ENCODE measurements around the gene ACKR3.

Gene ACKR3

DNA sequence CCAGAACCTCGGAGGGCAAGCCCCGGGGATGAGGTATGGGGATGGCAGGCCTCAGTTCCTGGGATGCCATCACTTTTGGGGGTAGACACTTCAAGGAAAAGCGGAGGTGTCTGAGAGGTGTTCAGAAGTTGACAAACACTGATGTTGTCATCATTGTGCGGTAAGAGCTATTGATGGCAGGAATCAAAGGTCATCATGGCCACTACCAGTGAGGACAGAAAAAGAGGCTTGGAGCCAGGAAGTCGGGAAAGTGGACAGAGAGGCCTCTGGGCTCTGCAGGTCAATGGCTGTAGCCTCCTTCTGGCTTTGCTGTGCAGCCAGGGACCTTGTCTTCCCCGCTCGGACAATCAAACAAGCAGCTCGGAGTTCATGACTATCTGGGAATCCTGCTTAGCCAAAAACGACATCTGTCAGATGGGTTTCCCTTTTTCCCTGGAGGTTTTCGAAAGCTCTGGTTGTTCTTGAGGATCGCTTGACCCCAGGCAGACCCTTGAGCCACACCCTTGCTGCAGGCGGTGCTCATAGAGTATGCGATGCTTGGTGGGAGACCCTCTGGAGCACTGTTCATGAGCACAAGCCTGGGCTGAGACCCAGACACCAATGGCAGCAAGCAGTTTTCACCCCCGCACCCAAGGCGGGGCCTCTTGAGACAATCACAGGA, 19.4 kb downstream of the ACKR3 start:
- DNase-seq, result no peak

DNA sequence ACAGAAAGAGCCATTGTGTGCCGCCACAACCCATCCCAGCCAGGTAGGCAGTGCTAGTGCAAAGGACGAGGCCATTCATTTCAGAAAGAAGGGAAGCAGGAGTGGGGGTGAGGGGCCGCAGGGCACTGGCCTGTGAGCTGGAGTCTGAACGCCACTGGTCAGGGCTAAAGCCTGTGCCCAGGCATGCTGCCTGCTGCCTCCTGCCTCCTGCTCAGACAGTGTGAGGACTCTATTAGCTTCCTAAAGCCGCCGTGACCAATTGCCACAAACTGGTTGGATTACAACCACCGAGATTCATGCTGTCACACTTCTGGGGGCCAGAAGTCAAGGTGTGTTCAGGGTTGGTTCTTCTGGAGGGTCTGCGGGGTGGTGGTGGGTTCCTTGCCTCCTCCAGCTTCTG, 21.2 kb downstream of the ACKR3 start:
- DNase-seq, result no peak

DNA sequence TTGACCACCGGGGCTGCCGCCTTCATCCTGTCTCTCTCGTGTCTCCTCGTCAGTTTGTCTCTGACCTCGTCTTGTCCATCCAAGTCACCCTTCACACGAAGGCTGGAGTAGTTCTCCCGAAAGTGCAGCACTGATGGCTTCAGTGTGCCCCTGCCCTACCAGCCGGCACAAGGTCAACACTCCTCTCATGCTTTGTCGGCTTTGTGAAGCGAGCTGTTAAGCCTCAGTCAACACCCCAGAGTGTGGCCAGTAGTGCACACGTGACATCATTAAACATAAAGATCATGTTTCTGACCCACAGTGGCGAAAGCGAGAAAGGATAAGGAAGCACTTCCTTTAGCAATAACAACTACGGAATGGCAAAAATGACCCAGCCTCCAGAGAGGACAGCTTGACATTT, 23.2 kb downstream of the ACKR3 start:
- DNase-seq, result peak in 1 of 2 experiments; percentile 6

DNA sequence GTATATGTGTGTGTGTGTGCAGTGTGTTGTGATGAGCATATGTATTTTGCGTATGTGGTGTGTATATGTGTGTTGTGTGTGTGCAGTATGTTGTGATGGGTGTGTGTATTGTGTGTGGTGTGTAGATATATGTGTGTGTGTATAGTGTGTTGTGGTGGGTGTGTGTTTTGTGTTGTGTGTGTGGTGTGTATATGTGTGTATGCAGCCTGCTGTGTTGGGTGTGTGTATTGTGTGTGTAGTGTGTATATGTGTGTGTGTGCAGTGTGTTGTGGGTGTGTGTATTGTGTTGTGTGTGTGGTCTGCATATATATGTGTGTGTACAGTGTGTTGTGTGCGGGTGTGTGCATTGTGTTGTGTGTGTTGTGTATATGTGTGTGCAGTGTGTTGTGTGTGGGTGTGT, 23.9 kb downstream of the ACKR3 start:
- no peak for DNase-seq

DNA sequence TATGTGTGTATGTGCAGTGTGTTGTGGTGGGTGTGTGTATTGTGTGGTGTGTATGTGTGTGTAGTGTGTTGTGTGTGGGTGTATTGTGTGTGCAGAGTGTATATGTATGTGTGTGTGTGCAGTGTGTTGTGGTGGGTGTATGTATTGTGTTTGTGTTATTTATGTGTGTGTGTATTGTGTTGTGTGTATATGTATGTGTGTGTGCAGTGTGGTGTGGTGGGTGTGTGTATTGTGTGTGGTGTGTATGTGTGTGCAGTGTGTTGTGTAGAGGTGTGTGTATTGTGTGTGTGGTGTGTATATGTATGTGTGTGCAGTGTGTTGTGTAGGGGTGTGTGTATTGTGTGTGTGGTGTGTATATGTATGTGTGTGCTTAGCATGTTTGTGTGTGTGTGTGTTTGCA, 24.3 kb downstream of the ACKR3 start:
- DNase-seq, result no peak

DNA sequence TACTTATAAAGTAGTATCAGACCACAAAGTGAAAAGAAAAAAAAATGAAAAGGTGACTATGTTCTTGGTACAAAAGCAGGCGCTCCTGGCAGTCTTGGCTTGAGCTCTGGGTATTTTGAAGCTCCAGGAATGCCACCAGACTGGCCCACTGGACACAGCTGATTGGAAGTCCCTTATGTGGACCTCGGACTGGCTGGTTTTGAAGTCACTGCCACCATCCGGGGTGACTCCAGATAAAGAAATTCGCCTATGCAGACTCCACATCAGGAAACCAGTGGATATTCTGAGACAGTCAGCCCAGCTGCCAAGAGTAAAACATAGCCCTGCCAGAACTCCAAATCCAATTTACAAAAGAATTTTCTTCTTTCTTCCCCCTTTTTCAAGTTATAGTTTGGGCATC, 28.0 kb downstream of the ACKR3 start:
- no peak for DNase-seq

DNA sequence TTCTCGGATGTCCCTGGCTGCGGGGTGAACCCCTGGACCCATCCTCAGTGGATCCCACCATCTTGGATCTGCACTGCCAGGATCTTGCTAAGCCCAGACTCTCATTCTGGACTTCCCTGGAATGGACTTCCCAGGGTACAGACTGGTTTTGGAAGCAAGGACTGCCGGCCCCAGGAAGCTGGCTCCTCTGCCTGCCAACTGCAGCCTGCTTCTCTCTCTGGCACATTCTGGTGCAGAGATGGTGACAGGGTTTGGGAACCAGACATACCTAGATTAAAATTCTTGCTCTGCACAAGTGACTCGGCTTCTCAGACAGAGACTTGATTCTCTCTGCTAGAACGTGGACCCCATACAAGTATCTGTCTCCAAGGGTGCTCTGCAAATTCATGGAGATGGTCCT, 29.4 kb downstream of the ACKR3 start:
- DNase-seq, result no peak

DNA sequence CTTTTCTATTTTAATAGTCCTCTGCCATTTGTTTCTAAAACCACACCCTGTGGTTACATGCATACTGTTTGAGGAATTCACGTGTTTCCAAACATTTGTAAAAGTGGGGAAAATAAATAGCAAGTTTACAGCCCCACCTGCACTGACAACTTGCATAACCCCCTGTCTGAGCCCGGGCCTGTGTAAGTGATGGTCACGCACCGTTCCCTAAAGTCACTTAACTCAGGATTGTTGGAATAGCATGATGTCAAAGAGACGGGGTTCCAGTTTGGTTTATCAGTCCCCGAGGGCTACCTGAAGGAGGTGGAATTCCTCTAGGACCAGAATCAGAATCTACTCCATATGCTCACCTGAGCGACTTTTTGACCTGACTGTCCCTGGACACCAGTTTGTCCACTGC, 30.5 kb downstream of the ACKR3 start:
- DNase-seq, result no peak

DNA sequence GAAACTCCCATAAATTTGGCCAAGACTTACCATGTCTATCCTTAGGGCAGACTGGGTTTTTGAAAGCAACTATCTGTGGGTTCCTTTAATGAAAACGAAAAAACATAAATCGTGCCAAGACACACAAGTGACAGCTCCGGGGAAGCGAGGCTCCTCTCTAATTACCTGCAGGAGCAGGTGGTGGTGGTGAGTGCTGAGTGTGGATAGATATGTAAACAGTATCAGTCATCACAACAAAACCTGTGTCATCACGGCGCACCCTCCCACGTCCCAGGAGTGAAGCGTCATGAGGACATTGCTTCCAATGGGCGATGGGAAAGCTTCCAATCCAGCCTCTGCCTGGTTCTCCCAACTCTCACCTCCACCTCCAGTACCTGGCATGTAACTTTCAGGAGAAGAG, 31.3 kb downstream of the ACKR3 start:
- peak; percentile 49 to 54 for DNase-seq

DNA sequence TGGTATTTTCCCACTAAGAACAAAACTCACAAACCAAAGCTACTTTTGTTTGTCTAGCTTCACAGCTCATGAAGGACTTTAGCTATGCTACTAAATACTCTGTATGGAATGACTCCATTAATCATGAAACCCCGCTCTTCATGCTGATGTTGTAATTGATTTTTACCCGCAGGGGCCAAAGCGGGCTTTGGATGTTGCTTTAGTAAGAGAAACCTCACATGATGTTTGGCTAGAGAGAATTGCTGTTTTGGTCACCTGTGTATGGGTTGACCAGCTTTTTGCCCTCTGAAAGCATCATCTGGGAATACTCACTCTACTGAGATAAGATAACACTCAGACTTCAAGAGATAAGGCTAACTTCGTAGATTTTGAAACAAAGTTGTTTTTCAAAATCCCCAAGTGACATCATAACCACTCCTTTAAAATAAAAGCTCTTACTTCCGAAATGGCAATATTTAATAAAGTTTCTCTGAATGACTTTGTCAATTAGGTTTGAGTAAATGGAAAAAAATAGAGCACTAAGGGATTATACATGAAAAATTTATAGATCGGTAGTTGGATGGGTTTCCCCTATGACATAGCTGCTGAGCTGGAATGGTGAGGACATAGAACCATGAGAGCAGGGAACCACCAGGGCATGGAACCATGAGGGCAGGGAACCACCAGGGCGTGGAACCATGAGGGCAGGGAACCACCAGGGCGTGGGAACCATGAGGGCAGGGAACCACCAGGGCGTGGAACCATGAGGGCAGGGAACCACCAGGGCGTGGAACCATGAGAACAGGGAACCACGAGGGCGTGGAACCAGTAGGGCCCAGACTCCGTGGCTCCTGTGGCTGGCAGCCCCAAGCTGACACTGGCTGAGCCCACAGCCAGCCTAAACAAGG, 31.9 kb downstream of the ACKR3 start:
- no peak for DNase-seq

DNA sequence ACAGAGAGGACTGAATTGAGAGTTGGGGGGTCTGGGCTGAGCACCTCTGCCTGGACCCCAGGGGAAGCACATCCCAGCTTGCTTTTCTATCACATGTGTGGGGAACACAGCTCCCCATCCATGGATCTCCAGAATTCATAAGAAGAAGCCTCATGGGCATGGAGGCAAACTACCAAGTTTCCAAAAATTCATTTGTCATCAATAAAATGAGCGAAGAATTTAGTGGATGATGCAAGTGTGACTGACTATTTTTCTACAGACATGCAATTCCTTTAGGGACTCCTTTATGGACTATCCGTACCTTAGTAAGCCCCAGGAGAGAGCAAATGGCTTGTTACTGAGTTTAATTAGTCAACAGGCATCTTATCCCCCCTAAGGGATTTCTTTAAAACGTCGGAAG, 33.1 kb downstream of the ACKR3 start:
- DNase-seq, result no peak

DNA sequence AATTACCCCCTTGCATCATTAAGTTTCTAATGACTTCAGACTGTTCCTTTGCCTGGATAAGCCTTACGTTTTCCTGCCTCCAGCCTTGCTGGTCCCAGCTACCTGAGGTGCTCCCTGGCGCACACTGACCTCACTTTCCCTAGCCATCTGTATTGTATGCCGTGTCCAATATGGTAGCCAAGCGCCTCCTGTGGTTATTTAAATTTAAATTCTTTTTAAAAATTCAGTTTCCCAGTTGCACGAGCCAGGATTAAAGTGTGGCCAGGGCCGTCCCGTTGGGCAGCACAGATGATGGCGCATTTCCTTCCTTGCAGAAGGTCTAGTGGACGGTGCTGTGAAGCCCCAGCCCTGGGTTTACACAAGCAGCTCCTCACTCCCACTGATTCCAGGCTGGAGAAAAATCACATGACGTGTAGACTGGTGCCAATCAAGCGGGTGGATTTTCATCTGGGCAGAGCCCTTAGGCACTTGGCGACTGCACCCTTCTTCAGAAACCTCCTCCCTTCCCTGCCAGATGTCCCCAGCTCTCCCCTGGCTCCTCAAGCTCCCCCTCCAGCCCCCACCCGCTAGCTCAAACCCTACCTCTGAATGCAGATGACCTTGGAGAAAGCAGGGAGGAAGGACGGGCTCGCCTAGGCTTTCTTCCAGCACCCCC, 33.9 kb downstream of the ACKR3 start:
- DNase-seq, result no peak

DNA sequence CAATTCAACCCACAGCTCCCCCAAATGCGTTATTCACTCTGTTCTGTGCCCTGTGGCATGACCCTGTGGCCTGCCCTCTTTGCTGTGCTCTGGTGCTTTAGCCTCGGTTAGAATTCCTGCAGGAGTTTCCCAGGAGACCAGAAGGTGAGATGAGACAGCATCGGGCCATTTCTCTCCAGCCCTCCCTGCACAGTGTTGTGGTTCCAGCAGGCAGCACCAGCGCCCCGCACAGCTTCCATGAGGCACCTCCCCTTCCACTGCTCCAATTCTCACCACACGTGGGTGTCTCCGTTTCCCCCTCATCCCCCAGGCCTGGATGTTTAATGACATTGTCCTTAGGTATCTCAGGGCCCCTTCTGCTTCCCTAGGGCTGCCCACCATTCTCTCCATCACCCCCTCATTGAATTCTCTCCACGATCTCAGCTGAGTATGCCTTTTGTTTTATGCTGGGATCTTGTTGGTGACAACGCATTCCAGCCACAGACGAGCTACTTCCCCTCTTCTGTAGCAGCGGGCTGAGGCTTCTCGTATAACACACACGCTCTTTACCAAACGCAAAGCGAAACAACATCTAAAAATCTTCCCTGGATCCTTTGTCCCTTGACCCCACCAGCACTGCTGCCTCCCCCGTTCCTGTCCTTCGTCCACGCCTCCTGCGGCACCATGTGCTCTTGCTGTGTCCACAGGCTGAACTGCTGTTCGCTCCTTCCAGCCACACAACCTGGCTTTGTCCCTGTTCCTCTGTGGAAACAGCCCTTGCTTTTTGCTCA, 35.1 kb downstream of the ACKR3 start:
- DNase-seq, result no peak

DNA sequence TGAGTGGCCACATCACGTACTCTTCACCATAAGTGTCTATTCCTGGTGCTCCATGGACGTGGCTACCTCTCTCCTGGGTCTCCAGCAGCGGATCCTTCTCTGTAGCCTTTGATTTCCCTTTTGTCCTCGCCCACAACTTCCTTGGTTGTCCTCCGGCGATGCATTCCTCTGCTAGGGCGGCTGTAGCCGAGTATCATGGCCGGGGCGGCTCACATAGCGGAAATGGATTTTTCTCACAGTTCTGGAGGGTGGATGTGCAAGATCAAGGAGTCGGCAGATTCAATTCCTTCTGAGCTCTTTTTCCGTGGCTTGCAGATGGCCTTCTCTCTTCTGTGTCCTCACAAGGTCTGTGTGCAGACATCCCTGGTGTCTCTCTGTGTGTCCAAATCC, 35.7 kb downstream of the ACKR3 start:
- DNase-seq, result no peak

DNA sequence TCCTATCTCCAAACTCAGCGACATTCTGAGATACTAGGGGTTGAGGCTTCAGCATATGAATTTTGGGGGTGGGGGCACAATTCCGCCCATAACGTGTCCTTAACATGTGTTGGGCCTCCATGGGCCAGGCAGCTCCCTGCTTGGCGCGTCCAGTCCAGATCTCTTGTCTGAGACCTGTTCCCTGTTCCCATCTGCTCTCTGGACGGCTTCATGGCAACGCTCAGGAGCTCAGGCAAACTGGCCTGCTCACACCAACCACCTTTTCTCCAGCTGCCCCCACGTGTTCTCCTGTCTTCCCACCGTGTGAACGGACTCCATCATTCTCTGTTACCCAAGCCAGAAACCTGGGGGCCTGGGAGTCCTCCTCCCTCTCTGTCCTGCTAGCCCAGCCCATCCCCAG, 36.4 kb downstream of the ACKR3 start:
- DNase-seq, result no peak

DNA sequence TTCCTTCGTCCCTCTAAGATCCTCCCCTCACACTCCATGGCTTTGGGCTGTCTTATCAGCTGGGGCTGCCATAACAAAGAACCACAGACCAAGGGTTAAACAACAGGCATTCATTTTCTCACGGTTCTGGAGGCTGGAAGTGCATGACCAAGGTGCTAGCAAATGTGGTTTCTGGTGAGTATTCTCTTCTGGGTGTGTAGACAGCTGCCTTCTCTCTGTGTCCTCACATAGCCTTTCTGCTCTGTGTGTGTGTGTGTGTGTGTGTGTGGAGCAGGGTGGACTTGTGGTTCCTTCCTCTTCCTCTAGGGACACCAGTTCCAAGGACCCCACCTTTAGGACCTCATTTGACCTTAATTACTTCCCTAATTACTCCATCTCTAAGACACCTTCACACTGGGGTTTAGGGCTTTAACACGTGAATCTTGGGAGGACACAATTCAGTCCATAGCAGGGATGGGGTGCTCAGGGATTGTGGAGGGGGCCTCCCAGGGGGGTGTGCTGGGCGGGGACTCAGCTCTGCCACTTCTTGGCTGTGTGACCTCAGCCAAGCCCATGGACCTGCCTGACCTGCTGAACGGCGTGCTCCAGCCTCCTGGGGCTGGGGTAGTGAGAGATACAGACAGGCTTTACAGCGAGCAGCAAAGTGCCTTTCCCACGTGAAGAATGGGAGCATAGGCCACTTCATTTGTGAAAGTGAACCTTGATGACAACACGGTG, 38.0 kb downstream of the ACKR3 start:
- no peak for DNase-seq

DNA sequence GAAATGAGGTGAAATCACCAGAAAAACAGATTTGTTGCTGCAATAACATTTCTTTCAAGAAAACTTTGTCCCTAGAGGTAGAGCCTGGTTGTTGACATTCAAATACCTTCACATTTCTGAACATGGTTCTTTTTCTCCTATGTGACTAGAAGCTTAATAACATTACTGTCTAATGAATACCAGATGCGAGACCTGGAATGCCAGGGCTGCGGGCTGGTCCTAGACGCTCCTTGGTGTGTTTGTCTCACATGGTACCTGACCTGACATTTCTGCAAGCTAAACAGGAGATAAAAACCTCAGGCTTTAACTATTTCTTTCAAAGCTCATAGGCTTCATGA, 38.5 kb downstream of the ACKR3 start:
- no peak for DNase-seq

DNA sequence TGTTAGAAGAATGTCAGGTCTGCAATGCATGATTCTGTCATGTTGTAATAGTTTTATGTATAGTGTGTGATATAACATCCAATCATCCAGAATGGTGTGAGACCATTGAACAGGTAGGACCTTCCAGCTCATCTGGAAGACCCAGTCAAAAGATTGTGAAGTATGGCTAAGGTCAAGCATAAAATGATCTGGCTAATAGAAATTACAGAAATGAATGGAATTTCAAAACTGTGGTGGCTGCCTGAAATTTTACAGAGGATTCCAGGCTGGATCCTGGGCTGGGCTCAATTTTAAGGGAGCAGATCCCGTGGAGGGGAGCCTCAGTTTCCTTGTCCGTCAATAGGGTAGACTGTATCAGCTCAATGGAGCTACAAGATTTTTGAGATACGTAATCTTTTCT, 39.1 kb downstream of the ACKR3 start:
- DNase-seq, result no peak

DNA sequence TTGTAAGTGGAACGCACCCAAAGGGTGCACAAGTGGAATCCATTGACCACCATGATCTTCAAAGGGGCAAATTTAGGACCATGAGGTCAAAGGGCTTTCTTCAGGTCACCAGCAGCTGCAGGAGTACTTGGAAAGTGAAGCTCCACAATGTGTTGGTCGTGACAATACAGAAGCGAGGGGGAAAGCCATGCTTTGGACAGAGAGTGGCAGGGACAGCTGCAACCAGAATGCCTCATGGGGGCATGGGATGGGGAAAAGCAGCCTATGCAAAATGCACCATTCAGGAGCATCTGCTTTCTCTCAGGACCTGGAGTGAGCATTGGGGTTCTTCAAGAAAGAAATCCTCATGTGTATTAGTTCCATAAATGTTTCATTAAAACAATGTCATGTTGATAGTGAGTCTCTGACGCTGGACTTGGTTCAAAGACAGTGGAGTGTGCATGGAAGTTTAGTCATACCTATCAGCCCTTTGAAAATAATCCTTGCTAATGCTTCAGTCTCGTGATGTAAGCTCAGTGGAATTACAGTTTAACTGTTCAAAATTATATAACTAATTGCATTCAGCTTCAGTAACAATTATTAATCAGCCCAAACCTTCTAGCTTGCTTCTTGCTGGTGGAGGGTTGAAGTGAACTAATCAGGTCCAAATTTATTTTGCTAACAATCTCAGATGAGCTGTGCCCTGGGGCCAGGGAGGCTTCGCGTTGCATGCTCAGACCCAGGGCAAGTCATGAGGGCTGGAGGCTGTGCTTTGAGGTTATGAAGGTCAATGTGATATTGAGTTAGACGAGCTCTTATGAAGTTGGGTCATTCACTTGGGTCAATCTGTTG, 41.6 kb downstream of the ACKR3 start:
- DNase-seq, result no peak

DNA sequence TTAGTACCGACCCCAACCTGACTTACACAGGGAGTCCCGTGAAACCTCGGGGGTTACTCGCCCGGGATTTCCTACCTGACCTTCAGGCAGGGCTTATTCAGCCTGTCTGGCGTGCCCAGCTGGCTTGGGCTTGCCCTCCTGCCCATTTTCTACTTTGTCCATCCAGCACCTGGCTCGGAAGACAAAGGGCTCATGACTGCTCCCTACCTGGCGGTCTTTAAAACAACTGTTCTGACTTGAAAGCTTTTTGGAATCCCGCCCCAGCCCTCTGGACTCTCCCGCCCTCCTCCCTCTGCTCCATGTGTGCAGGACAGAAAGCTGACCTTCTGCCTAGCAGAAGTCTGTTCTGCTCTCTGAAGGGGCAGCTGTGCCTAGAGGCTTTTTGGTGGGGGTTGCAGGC, 43.1 kb downstream of the ACKR3 start:
- DNase-seq, result no peak

DNA sequence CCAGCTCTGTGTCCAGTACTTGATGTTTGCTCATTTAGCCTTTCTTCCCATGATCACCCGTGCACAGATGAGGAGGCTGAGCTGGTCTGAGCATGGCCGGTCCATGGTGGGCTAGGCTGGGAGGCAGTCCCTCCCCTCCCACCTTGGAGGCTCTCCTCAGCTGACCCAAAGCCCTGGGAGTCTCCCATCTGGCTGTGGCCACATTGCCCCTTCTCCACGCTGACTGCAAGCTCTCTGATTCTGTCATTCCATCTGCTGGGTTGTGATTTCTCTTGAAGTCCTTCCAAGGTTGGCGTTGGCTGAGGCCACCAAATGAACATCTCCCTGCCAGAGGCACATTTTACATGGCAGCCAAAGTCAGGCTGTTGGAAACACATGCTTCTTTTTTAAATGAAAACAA, 44.0 kb downstream of the ACKR3 start:
- DNase-seq, result no peak

DNA sequence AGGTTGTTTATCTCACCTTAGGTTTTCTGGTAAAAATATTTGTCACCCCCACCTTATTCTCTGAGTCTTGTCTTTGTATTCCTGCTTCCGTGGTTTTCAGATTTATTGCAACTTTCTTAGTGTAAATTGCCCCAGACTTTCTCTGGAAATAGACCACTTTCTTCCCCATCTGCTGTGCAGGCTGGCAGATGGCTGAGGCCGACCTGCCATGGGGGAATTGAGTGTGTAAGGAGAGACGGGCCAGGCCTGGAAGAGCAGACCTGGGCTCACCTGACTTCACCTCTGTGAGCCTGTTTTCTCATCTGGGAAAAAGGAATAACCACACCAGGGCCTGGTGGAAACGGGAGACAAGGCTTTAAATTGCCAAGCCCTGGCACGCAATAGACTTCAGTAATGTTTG, 44.9 kb downstream of the ACKR3 start:
- DNase-seq, result no peak

Data from NCI-H187 (cell line).